Measurements from ENCODE around the gene DST.

The DST gene

DNA sequence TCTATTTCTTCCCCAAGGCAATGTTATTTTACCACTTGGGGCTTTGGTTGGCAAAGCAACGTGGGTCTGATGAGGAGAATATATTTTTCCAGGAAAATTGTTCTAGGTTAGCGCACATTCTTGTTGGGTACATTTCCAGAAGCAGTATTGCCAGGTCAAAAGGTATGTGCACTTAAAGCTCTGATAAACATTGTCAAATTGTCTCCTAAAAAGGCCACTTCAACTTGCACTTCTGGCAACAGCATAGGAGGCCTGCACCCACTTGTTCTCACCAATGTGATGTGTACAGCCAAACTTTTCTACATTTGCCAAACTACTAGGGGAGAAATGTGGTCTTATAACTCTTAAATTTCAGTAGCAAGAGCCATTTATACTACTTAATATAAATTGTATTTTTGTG is 197.8 kb downstream of the DST start:
- DNase-seq (ENCODE audit: low read depth in 4 of 4, low spot score in 1 of 4): no peak

DNA sequence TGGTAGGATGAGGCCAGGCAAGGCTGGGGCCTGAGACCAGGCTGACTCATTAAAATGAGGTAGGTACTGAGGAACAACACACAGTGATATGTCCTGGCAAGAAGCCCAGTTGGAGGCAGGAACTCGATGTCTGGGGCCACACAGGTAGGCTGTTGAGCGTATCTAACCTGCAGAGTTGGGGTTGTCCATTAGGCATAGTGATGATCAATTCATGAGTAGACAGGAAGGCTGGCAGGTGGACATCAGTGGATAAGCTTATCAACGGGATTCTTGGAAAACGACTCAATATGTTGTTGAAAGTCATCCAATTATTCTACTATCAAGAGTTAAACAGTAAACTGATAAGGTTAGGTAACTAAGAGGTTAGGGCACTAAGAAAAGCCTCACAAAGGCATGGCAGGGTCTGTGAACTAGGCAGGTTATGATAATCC is 202.1 kb downstream of the DST start:
- no peak for DNase-seq (ENCODE audit: low read depth in 4 of 4, low spot score in 1 of 4)

DNA sequence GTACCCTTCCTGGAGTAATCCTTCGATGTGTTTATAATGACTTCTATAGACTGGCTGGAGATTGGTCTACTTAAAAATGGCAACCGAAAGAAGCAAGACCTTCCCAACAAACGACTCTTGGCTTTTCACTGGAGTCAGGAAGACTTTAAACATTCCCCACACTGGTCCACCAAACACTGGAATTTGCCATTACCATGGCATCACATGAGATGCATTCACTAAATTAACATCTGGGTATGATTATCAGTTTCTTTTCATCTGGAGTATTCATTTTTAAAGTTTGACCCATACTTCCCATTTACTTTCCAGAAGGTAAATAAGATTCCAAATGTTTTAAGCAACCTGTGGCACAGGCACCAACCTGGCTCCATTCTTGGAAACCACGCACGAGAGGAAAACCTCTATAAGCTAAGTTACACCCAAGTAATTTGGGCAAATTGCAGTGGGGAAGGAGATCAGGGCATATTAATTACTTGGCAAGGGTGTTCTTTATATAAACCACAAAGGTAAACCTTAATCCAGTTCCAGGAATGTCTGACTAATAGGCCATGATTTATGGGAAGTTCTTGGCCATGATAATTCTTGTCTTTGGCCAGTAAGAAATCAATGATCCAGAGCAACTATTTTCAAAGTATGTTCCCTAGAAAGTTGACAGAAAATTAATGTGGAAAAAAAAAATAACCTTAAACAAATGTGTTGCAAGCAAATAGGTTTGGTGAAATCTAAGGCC is 205.4 kb downstream of the DST start:
- DNase-seq (ENCODE audit: low read depth in 4 of 4, low spot score in 1 of 4): no peak

DNA sequence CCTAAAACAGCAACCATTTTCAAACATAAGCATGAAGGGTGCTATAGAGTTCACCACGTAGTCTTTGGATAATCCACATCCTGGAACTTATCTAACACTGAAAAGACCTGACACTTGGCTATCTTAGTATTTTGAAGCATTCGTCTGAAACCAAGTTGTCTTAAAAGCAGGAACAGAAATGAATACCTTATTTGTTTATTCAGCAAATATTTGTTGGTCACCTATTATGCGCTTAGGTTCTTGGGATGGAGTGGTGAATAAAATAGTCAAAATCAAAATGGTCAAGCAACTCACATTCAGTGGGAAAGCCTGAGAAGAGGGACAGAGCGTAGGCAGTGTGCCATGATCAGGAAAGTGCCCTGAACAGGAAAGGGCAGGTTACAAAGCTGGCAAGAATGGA is 206.9 kb downstream of the DST start:
- no peak for DNase-seq (ENCODE audit: low read depth in 4 of 4, low spot score in 1 of 4)

DNA sequence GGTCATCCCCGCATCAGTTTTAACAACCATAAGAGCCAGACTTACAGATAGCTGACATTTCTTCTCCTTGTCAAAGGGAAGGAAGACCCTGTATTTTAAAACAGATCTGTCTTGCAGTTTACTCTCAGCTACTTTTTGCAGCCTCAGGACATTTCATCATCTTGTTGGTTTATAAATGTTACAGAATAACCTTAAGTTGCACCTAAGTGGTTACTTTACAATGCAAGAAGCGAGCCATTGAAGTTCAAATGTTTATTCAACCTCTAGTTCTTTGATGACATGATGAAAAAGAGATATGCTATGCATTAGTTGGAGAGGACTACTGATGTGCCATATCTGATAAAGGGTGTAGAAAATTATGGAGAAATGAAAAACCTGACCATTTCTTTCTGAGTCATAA is 207.4 kb downstream of the DST start:
- no peak for DNase-seq (ENCODE audit: low read depth in 4 of 4, low spot score in 1 of 4)

DNA sequence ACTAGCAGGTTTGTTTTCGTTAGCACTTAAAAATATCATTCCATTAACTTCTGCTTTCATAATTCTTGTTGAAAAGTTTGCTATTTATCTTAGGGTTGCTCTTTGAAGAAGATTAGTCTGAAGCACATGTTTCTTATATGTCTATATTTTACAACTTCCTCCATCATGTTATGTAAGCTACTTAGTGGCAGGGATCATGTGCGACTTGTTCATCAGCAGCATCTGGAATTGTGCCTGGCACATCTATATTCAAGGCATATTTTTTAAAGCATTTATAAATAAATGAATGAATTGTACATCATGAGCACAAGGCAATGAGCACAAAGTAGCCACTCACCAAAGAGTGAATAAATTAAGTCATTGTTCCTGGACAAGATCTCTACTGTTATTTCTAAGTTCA is 208.1 kb downstream of the DST start:
- no peak for DNase-seq (ENCODE audit: low read depth in 4 of 4, low spot score in 1 of 4)

DNA sequence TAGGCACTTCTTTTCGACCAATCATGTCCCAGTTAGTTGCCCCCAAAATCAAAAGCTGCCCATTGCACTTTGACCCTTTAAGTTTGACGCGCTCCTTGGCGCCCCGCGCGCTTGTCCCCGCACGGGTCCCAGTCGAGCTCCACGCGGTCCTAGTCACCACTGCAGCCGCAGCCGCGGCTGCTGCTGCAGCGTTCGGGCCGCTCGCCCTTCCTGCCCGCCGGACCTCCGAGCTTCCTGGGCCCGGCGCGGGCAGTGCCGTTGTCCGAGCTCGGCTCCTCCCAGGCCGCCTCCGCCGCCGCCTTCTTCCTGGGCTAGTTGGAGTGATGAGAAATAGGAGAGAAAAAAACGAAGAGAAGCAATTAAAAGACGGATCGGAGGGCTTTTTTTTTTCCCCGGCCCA is 209.6 kb downstream of the DST start:
- DNase-seq (ENCODE audit: low read depth in 4 of 4, low spot score in 1 of 4): no peak

DNA sequence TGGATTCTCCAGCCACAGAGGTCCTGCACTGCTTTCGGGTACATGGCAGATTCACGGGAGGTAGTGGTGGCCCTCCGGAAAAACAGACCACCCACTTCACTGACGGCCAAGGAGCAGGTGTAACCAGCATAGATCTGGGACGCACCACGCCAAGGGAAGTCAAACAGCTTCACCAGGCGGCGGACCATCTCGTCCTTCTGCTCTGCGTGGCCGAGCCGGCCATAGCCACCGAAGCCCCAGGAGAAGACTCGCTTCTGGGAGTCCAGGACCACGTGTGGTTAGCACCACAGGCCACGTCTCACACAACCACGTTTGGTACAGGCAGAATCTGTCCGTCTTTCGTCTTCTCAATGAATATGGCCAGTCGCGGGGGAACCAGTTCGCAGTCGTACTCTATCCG is 210.5 kb downstream of the DST start:
- no peak for DNase-seq (ENCODE audit: low read depth in 4 of 4, low spot score in 1 of 4)

DNA sequence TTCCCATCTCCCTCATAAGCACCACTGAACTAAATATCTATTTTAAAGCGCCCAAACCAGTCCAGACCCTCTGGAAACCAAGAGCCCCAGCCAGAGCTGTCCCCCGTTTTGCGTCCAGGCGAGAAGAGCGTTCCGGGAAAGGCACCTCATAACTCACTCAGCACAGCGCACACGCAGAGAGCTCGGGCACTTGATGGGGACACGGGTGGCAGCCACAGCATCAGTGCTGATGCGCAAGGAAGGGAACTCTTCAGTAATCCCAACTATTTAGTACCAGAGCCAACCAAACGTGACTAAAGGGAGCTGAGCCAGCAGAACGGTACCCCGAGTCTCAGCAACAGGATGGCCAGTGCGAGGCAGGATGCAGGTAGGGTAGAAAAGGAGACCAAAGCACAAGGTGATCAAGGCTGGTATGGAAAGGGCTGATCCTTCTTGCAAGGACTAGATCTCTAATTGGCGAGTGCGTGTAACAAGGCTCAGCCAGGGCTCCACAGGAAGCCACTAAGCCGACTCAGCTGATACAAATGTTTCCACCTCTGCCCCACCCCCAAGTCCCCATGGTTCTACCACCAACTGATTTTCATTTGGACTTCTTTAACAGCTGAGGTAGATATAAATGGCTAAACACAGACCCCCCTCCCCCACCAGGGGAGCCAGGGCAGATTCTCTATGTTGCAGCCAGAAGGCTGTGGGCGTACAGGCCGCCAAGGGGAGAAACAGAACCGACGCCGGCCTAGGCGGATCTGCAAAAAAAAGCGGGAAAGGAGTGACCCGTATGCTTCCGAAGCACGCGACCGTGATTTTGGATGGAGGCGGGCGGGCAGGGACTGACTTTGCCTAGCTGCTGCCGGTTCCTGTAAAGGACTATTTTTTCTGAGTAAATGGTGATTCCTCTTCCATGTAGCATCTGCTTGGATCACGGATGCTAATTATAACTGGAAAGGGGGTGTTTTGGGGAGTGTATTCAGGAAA is 211.8 kb downstream of the DST start:
- DNase-seq (ENCODE audit: low read depth in 4 of 4, low spot score in 1 of 4): no peak

DNA sequence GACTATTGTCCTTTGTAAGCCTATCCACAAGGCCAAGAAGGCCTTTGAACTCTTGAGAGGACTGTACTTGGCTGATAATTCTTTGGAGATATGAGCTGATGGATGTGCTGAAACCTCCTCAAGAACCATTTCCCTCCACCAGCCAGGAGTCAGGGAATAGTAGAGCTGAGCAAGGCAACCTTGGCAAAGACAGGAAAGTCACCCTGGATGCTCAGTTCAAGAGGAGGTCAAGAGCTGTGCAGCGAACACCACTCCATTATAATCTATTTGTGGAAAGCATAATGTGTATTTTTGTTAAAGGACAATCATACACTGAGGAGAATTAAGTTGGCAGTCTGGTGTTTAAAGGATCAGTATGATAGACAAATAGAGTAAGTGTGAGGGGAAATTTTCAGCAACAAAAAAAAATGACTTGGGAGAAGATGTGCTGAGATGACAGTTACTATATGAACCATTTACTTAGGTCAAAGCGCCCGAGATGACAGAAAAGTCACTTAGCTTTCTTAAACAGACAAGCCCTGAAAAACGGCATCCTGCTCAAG is 218.1 kb downstream of the DST start:
- no peak for DNase-seq (ENCODE audit: low read depth in 4 of 4, low spot score in 1 of 4)

DNA sequence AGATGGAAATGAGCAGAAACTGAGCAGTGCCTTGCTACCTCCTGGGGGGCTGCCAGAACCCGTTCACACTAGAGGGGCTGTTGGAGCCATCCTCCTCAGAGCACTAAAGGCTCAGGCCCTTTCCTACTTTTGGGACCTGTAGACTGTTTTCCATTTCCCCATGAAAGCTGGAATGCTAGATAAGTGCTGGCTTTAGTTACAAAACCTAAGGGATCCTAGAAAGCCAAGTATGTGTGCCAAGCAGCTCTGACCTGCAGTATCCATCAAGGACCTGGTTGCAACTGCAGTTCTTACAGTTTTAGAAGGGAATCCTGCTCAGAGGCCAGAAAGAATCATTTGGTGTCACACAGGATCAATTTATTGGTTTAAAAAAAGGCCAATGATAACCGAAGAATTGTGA is 218.6 kb downstream of the DST start:
- DNase-seq (ENCODE audit: low read depth in 4 of 4, low spot score in 1 of 4): no peak

DNA sequence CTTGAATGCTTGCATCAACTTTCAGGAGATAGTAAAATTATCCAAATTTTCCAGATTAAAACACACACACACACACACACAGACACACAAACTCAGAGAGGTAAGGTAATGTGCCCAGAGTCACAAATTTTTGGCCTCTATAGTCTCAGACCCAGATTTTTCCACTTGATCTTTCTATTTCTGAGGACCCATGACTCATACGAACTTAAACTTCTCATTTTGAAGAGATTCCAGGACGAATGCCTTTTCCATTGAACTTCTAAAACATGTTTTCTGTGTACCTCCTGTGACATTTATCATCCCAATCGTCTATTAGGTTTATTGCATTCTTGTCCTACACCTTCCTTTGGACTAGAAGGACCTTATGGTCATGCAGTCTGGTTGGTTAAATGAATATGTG is 222.4 kb downstream of the DST start:
- DNase-seq (ENCODE audit: low read depth in 4 of 4, low spot score in 1 of 4): no peak

DNA sequence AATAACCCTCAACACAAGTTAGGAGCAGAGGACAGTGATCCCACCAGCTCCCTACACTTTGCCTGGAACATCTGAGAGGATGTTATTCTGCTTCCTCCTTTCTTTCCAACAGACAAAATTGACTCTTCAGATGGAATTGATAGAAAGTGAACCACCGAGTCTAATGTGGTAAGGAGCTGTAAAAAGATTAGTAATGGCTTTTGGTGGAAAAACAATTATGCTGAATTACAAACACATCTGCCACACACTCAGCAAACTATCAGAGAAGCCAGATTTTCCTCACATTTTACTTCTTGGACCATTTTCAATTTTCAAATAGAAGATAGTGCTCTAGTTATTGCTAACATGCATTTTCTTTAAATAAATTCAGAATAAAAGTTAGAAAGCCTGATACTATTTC is 223.5 kb downstream of the DST start:
- DNase-seq (ENCODE audit: low read depth in 4 of 4, low spot score in 1 of 4): no peak

DNA sequence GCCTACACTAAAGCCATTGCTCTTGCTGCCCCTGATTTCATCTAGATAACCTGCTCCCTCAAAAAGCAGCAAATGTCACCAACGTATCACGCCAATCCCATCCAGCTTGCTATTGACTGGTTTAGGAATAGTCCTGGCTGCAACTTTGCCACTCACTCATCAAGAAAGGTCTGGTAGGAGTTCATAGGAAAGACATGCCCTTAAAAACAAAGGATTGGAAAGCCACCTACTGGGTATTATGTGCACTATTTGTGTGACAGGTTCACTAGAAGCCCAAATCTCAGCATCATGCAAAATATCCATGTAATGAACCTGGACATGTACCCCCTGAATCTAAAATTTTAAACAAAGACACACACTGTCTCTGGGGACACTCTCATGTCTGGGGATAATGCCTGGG is 224.9 kb downstream of the DST start:
- no peak for DNase-seq (ENCODE audit: low read depth in 4 of 4, low spot score in 1 of 4)

DNA sequence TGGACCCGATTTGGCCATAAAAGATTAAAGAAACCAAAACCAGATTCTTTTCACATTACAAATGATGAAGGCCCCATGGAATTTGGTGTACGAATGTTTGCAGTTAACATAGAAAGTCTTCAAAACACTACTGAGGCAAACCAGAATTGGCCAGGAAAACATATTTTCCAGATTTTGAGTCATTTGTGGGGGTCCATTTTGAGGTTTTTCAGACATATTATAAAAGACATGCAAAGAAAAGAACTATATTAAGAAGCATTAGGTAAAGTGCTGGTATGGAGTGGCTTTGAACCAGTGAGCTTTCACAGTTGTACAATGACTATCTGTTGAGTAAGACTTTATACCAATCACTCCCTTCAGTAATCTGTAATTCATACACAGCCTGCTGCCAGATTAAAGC is 226.4 kb downstream of the DST start:
- DNase-seq (ENCODE audit: low read depth in 4 of 4, low spot score in 1 of 4): no peak

DNA sequence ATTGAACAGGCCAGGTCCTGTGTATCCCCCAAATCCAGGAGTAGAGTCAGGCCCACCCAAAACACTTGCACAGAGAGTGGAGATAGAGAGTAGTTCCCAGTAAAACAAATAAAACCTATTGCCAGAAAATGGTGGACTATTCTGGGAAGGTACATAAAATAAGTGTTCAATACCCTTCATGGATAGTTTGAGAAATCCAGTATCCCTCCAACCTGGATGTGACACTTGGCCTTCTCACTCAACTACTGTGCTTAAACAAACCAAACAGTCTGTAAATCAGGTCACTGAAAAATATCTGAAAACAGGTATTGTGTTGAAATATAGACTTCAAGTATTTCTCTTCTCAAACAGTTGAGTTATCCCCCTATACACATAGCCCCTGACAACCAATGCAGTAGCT is 233.7 kb downstream of the DST start:
- DNase-seq (ENCODE audit: low read depth in 4 of 4, low spot score in 1 of 4): no peak

All from stimulated activated CD4-positive, alpha-beta T cell treated with anti-CD3 and anti-CD28 coated beads, Interleukin-1b, Interleukin-23, amount 100 ng/mL, for 24 hours (primary cell).